ENCODE measurements around the gene ZNF823.

DNA sequence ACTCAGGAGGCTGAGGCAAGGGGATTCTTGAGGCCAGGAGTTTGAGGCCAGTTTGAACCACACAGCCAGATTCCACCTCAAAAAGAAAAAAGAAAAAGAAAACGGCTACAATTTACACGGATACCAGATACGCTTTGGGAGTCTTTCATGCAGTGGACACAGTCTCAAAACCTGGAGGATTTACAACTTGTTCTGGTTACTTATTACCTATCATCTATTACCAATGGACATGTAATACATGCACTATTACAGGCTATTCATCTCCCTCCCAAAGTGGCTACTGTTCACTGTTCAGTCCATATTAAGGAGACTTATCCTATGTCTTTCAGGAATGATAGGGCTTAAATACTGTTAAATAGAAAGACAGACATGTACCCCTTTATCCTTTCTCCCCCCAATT is 33.3 kb downstream of the ZNF823 start:
- TF ChIP-seq, protein P1, sequence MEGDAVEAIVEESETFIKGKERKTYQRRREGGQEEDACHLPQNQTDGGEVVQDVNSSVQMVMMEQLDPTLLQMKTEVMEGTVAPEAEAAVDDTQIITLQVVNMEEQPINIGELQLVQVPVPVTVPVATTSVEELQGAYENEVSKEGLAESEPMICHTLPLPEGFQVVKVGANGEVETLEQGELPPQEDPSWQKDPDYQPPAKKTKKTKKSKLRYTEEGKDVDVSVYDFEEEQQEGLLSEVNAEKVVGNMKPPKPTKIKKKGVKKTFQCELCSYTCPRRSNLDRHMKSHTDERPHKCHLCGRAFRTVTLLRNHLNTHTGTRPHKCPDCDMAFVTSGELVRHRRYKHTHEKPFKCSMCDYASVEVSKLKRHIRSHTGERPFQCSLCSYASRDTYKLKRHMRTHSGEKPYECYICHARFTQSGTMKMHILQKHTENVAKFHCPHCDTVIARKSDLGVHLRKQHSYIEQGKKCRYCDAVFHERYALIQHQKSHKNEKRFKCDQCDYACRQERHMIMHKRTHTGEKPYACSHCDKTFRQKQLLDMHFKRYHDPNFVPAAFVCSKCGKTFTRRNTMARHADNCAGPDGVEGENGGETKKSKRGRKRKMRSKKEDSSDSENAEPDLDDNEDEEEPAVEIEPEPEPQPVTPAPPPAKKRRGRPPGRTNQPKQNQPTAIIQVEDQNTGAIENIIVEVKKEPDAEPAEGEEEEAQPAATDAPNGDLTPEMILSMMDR (conservative IDR thresholded peaks at IDR 0.05 in 1 of 2, IDR thresholded peaks at IDR 0.05 in 1 of 2; ENCODE audit: extremely low read depth in 1 of 2, insufficient read depth in 1 of 2, low read depth in 1 of 2, low read length in 2 of 2): no peak
- no peak for TF ChIP-seq EZH2 (IDR thresholded peaks at IDR 0.05; ENCODE audit: borderline replicate concordance, low read length)

Measured in mammary epithelial cell (primary cell).